Activated CD8-positive, alpha-beta memory T cell treated with anti-CD3 and anti-CD28 coated beads for 48 hours (primary cell): ENCODE measurements around the gene PLA2G2F.

Experiments used
- DNase-seq, 3 experiments: peaks; one replicate each; pipeline ENCODE4 v3.0.0-alpha.2; 2020; ENCODE audit warnings: low read depth in 2 of 3, low spot score in 2 of 3

The PLA2G2F gene

DNA sequence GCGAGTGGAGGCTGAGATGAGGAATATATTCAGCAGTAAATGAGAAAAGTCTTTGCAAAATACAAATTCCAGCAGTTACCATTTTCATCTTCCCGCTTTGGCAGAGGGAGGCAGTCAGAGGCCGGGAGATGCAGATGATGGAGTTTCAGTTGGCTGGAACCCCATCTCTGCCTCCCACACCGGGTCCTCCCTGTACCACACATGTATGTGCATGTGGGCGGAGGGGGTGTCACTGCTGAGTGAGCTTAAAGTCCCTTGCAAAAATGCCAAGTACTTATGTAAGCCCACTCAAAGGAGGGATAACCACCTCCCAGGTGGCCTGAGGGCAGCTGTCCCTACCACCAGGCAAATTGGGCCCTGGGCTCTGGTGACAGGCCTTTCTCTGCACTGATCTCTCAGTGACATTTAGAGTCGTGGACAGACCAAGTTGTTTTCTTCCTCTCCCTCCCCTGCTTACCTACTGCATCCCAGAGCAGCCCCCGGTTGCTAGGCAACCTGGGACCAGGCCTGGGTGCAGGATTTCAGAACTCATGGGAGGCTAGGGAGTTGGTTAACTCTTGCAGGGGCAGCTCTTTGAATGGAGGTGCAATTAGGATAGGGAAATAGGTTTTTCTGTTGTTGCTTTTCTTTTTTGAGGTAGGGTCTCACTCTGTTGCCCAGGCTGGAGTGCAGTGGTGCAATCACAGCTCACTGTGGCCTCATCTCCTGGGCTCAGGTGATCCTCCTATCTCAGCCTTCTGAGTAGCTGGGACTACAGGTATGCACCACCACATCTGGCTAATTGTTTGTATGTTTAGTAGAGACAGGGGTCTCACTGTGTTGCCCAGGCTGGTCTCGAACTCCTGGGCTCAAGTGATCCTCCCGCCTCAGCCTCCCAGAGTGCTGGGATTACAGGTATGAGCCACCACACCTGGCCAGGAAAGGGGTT is 29.7 kb downstream of the PLA2G2F start:
- DNase-seq: no peak

DNA sequence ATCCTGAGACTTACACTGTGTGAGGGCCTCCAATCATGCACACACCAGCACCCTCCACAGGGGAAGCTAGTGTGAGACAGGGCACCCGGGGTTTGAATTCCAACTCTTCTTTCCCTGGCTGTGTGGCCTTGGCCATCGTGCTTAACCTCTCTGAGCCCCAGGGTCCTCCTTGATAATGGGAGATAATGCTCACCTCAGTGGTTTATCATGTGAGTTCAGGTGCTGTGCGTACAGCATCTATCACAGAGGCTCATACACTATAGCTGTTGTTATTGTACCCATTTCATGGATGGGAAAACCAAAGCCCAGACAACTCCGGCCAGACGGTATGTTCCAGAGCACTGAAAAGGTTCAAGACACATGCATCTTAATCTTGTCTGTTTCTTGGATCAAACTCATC is 30.8 kb downstream of the PLA2G2F start:
- no peak for DNase-seq

DNA sequence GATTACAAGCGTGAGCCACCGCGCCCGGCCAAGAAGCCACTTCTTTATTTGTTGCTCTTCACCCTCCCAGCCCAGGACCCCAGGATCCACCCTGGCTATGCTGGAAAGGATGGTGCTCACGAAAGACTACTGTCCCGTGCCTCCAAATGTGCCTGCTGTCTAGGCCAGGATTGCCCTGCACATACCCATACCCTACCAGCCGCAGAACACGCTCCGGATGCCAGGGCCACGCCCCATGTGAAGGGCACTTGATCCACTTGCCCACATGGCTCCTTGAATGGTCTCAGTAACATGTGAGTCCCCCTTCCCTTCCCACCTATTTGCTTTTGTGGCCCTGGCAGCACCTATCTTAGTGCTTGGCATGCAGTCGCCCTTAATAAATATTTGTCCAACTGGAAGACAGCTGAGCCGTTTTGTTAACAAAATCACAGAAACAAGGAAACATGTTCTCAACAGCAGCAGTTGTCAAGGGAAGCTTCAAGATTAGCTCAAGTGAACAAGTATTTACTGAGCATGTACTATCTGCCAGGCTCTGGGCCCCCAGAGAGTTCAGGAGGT is 33.0 kb downstream of the PLA2G2F start:
- DNase-seq: no peak

DNA sequence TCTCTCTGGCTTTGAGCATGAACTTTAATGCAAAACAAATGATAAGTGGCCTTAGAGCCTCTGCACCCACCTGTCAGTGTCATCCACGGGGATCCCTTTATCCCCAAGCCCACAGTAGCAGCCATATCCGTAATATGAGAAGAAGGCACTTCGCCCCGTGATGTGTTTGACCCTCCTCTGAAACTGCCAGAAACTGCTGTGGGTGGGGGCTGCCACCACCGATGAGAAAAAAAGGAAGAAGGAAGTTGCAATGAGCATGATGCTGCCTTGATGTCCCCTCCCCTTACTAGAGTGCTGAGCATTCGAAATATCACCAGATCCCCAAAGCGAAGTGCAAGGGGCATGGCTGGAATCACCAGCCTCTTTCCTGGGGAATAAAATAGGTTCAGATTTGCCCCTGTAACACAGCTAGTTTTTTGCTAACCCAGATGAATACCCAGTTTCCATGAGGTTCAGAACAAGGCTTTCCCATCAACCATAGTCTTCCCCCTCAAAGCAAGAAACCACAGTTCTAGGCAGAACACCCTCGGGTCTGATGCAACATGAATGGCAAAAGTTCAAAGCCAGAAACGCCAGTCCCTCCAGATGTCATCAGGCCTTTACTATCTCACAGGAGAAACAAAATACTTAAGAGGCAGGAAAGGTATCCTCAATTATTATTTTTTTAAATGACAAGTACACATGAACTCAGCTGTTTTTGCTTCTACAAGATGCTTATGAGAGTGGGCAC is 36.0 kb downstream of the PLA2G2F start:
- no peak for DNase-seq

DNA sequence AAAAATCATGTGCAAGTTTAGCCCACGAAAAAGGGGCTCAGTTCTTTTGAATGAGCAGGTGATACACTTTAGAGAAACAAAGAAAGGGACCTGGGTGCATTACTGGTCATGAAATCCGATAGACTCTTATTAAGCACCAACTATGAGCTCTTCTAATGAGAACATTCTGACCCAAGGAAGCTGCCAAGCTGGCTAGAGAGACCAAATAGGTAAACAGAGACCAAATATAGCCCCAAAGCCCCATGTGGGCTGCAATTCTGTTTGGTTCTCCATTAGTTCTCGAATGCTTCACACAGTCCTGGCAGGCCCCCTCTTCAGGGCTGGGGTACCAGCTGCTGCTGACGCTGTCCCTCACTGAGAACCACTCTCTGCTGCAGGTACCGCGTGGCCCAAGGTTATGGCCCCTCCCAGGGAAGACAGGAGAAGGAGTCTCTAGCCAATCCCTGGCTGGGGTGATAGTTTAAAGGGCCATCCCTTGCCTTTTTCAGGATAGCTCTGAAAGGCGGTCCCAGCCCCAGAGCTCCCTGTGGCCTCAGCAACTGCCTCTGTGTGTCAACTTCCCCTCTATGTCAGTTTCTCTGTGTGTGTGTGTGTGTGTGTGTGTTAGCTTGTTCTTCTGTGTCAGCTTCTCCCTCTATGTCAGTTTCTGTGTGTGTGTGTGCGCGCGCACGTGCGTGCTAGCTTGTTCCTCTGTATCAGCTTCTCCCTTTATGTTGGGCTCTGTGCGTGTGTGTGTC is 39.7 kb downstream of the PLA2G2F start:
- DNase-seq: no peak

DNA sequence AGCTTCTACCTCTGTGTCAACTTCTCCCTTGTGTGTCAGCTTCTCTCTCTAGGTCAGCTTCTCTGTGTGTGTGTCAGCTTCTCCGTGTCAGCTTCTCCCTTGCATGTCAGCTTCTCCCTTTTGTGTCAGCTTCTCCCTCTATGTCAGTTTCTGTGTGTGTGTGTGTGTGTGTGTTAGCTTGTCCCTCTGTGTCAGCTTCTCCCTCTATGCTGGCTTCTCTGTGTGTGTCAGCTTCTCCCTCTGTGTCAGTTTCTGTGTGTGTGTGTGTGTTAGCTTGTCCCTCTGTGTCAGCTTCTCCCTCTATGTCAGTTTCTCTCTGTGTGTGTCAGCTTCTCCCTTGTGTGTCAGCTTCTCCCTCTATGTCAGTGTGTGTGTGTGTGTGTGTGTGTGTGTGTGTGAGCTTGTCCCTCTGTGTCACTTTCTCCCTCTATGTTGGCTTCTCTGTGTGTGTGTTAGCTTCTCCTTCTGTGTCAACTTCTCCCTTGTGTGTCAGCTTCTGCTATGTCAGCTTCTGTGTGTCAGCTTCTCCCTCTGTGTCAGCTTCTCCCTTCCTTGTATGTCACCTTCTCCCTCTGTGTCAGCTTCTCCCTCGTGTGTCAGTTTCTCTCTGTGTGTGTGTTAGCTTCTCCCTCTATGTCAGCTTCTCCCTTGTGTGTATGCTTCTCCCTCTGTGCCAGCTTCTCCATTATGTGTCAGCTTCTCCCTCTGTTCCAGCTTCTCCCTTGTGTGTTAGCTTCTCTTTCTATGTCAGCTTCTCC is 40.4 kb downstream of the PLA2G2F start:
- DNase-seq: no peak

DNA sequence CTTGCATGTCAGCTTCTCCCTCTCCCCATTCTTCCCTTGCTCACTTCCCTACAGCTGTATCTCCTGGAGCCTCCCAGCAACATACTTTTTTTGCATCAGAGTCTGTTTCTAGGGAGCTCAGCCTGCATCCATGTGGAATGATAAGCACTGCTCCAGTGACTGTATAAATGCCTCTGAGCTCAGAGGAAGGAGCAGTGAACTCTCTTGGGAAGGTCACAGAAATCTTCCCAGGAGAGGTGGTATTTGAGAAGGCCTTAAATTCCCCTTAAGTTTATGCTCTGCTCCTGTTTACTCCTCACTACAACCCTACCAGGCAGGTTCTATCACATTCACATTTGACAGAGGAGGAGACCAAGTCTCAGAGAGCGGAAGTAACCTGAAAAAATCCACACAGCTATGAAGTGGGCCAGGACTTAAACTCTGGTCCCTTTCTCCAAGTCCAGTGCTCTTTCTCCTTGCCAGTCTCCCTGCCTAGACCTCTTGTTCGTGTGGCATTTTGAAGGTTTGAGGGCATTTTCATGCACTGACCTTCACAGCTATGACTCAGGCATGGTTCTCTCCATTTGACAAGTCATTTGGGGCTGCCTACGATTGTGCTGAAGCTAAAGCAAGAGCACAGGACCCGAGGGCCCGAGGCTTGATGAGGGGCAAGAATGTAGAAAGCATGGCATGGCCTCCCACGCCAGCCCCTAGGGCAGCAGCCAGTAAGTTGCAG is 41.2 kb downstream of the PLA2G2F start:
- DNase-seq: no peak

DNA sequence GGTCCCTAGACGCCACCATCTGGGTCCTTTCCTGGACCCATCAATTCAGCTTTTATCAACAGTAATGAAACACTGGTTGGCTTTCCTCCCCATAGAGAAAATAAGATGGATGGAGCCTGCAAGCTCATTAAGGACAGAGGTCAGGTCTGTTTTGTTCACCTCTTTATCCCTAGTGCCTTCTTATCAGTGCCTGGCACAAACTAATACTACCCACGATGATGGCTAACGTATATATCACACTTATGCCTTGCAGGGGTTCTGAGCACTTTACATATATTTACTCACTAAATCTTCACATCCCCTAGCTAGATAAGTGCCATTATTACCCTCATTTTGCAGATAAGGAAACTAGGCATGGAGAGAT is 41.7 kb downstream of the PLA2G2F start:
- DNase-seq: no peak

DNA sequence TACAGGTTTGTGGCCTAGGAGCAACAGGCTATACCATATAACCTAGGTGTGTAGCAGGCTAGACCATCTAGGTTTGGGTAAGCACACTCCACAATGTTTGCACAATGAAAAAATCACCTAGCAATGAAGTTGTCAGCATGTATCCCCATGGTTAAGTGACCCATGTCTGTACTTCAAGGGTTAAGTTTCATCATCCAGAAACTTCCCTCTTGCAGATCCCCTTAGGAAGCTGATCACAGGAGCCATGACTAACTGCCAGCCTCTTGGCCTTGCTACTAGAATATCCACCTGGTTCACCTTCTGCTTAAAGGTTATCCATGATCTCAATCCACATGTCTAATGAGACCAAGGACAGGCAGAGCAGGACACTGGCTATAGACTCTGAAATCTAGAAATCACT is 43.3 kb downstream of the PLA2G2F start:
- DNase-seq: no peak

DNA sequence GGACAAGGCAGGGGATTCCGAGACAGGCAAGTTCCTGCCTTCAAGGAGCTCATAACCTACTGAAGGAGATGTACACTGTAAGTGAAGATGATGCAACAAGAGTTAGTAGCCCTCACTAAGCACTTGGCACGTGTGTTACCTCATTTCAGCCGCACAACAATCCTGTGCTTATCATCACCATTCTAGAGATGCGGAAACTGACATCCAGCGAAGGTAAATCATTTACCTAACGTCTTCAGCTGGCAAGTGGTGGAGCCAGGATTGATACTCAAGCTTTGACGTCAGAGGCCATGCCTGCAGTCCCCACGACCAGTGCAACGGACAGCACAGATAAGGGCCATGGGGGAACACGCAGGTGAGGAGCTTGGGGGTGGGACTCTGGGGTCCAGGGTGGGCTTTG is 43.9 kb downstream of the PLA2G2F start:
- no peak for DNase-seq

DNA sequence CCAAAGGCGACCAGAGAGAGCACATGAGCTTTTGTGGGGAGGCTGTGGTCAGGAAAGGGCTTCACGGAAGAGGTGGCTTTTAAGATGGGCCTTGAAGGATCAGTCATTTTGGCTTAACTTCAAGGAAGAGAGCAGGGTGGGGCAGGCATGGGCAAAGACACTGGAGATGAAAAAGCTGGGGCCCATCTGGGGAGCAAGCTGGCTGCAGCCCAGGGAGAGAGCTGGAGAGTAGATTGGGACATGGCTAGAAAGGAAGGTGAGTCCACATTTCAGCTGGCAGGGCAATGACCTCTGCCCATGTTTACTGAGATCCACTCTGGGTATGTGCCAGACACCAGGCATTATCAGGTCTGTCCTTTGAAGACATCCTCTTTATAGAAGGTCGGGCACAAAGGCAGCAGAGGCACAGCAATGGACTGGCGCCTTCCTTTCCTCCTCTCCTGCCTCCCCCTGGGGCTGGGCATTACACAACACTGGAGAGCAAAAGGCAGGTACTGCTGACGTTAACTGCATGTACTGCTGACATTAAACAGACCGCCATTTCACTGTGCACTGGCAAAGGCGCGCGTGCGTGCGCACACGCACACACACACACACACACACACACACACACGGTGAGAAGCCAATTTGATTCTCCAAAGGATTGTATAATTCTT is 44.6 kb downstream of the PLA2G2F start:
- DNase-seq: no peak

DNA sequence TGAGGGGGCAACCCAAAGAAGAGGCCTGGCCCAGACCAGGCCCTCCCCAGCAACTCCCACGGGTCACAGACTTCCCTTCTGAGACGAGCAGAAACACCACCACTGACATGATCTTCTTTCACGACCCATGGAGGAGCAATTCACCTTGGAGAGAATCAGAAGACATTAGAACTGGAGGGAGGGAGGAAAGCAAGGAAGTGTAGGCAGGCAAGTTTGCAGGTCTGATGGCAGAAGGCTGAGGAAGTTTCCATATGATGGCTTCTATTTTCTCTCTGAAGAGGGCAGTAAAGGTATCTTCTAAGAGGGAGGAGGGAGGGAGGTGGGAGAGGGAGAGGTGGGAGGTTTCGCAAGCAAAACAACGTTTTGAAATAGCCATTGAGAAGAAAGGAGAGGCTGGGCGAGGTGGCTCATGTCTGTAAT is 45.4 kb downstream of the PLA2G2F start:
- DNase-seq: no peak

DNA sequence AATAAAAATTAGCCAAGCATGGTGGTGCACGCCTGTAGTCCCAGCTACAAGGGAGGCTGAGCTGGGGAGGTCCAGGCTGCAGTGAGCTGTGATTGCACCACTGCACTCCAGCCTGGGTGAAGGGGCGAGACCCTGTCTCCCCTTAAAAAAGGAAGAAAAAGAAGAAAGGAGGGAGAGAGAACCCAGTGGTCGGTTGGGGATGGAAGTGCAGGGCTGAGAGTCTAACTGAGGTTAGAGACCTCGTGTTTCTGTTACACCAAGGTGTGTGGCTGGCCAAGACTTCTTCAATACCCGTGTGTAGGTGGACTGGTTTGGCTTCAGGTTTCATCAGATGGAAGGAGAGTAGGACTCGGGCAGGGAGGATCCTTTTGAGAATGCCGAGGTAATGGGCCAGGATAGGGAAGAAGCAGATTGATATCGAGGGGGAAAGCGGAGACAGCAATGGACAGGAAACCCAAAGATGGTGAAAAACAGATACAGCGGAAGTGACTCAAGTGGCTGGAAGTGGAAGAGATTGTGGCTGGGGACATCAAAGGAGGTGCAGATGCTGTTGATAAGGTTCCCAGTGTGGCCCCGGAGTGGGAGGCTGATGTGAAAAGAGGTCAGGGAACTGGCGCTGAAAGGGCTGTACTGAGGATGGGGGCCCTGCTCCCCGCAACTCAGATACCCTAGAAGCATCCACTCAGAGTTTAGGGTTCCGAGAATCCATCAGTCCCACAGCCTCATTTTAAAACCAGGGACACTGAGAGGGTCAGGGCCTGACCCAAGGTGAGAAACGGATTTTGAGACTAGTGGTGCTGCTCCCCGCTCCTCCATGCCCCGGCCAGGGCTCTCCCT is 46.1 kb downstream of the PLA2G2F start:
- peak; percentile 24 to 47 (median 32) for DNase-seq

DNA sequence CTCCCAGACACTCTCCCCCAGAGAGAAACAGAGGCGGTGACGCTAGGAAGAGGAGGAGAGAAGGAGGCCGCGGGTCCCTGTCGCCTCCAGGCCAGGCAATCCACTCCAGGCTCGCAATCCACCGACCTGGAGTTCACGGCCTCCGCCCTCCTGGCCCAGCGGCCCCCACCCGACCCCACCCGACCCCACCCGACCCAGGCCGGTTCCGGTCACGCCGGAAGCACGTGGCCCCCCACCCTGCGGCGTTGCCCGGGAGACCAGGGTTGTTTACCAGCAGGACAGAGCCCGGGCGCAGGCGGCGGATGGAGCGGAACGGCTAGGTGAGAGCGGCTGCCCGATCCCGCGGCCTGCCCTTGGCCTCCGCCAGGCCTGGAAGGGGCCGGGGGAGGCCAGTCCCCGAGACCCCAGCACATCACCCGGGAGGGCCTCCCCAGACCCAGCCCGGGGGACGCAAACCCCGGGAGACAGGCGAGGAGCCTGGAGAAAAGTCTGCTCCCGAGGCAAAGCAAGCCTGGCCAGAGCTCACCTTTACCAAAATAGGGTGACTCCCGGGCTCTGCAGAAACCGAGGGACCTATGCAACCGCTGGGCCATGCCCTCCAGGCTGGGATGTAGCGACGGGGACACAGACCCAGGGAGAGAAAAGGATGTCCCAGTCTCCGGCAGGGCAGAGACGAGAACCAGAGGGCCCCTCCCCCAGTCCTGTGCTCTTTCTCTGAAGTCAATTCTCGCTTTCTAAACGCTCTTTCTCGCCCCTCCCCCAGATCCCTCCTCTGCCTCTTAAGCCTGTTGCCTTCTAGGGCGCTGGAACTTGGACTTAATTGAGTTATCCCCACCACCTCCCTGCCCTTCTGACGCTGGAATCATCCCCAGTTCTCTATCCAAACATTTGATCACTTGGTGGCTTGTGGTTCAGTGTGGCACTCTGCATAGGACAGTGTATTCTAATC is 47.0 kb downstream of the PLA2G2F start, which contains the start of the genes PLA2G2C and UBXN10:
Gene PLA2G2C (minus strand): TSS at position 685 of the 949 bp plus-strand sequence. CDS start 9,155 bp downstream, outside the sequence.
Gene UBXN10 (plus strand): TSS at position 263 of the 949 bp plus-strand sequence. CDS start 4,466 bp downstream, outside the sequence.
- peak; percentile 36 to 44 (median 41) for DNase-seq

DNA sequence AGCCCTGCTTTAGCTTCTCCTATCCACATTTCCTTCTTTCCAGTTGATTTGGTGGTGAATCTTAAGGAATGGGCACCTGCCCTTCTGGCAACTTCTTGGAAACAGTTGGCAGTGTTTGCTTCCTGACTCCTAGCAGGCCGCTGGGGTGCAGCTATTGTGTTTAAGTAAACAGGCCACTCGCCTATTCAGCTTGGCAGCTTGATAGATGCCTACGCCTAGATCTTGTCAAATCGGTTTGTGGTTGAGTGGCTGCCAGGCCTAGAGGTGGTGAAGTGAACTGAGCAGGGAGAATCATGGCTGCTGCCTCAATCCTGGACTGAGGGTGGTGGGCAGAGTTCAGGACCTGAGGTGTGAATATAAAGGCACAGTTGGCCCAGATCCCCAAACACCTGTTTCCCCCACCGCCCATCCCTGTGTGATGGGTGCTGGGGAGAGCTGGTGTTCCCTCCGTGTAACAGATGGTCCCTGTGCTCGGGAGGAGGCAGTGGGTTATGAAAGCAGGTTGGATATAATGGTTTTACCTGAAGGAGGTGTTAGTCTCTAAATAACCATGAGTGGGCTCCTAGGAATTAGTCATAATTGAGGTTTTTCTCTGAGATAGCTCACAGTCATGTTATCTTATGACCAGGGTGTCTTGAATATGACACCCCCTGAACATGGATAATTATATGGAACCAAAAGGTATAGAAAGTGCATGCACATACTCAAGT is 48.1 kb downstream of the PLA2G2F start:
- DNase-seq: peak in 2 of 3 experiments; percentile 24 to 25

DNA sequence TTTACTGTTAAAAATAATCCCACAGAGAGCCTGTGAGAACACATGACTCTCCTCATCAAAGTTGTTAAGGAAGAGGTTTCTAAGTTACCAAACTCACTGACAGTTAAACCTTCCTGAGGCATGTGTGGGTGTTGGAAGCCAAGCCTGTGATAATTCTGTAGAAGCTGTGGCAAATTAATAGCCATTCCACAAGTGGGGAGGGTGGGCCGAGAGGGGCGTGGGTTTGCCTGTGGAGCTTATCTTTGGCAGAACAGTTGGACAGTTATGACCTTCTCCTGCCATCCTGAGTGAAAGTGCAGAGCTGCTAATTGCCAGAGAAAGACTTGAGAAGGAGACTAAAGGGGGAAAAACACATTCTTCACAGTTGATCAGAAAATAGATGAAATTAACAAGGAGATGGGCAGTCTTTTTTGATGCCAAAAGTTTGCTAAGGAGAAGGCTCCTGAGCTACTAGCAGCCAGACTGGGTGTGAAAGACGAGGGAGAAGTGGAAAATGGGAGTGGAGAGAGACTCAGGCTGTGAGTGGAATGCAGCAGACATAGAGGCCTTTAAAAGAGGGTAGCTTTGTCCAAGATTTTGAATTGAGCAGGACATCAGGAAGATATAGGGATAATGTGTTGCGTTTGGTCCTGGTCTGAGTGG is 48.8 kb downstream of the PLA2G2F start:
- DNase-seq: no peak
